MM.1S (cell line): ENCODE measurements around the gene PPP1R13B.

Experiments used
- CTCF ChIP-seq: fragments of 300-600 bp; sonication (generic); IDR thresholded peaks from 2 replicates; pipeline ENCODE4 v1.5.1; 2016; ENCODE audit warnings: antibody characterized with exemption, low read length, mixed read lengths
- EZH2 ChIP-seq: fragments of 300-600 bp; sonication (generic); optimal IDR thresholded peaks from 2 replicates; pipeline ENCODE3; 2017; ENCODE audit warnings: low read depth, mild to moderate bottlenecking, antibody characterized with exemption, low read length, mixed read lengths
- EZH2phosphoT487 ChIP-seq: fragments of 300-600 bp; sonication (generic); IDR thresholded peaks from 2 replicates; pipeline ENCODE4 v1.6.1; 2018; ENCODE audit warnings: antibody characterized with exemption, low read length

- TF ChIP-seq CTCF (no peak), EZH2 (no peak), EZH2phosphoT487 (no peak)
Observed at GRCh38 chr14:103699901-103700752, 147.2 kb downstream of the PPP1R13B start.
